ENCODE measurements around the gene DCXR. TPM values are rescaled to one million over a fixed set of nuclear protein-coding genes. Genes with fewer than 3 reads are reported as not detected.

DCXR gene
- polyA plus RNA-seq, 12 donors = 26.8 to 54.2 (median 34.6) TPM; not detected in 1

Other genes starting within 250 kb of the DCXR start
- gene GCGR, start 233.5 kb downstream of the DCXR start, polyA plus RNA-seq (ENCODE audit: insufficient read length in 12 of 12) = under 1 TPM in 4 of 12 donors, not detected in 8; 0.18 to 0.33 (median 0.22) TPM
- 100 to 1,000 TPM in 3 of 12 donors, 10 to 100 TPM in 8, not detected in 1; 73.5 to 264 (median 95.5) TPM for gene MCRIP1, start 204.4 kb downstream of the DCXR start, polyA plus RNA-seq (ENCODE audit: insufficient read length in 12 of 12)
- gene PPP1R27, start 202.6 kb downstream of the DCXR start, polyA plus RNA-seq (ENCODE audit: insufficient read length in 12 of 12) = 10 to 100 TPM in 11 of 12 donors, not detected in 1; 10.9 to 61.9 (median 26.1) TPM
- gene P4HB, start 177.2 kb downstream of the DCXR start, polyA plus RNA-seq (ENCODE audit: insufficient read length in 12 of 12) = 100 to 1,000 TPM in 11 of 12 donors, not detected in 1; 346 to 655 (median 404) TPM
- 100 to 1,000 TPM in 11 of 12 donors, not detected in 1; 114 to 310 (median 158) TPM for gene ARHGDIA, start 166.4 kb downstream of the DCXR start, polyA plus RNA-seq (ENCODE audit: insufficient read length in 12 of 12)
- gene ALYREF, start 146.1 kb downstream of the DCXR start, polyA plus RNA-seq (ENCODE audit: insufficient read length in 12 of 12) = 100 to 1,000 TPM in 1 of 12 donors, 10 to 100 TPM in 11; 45.6 to 887 (median 57.3) TPM
- gene ANAPC11, start 146.0 kb downstream of the DCXR start, polyA plus RNA-seq (ENCODE audit: insufficient read length in 12 of 12) = 100 to 1,000 TPM in 2 of 12 donors, 10 to 100 TPM in 9, not detected in 1; 52.4 to 123 (median 89.3) TPM
- gene NPB, start 135.5 kb downstream of the DCXR start, polyA plus RNA-seq (ENCODE audit: insufficient read length in 12 of 12) = under 1 TPM in 10 of 12 donors, not detected in 2; 0.14 to 0.81 (median 0.49) TPM
- 10 to 100 TPM in 6 of 12 donors, 1 to 10 TPM in 5, not detected in 1; 8.1 to 17.0 (median 10.0) TPM for gene PCYT2, start 126.3 kb downstream of the DCXR start, polyA plus RNA-seq (ENCODE audit: insufficient read length in 12 of 12)
- 10 to 100 TPM in 2 of 12 donors, 1 to 10 TPM in 9, not detected in 1; 4.1 to 15.8 (median 6.4) TPM for gene SIRT7, start 119.5 kb downstream of the DCXR start, polyA plus RNA-seq (ENCODE audit: insufficient read length in 12 of 12)
- 10 to 100 TPM in 11 of 12 donors, not detected in 1; 11.0 to 17.4 (median 13.7) TPM for gene MAFG, start 110.0 kb downstream of the DCXR start, polyA plus RNA-seq (ENCODE audit: insufficient read length in 12 of 12)
- gene PYCR1, start 100.4 kb downstream of the DCXR start, polyA plus RNA-seq (ENCODE audit: insufficient read length in 12 of 12) = 100 to 1,000 TPM in 1 of 12 donors, 10 to 100 TPM in 10, not detected in 1; 46.4 to 100 (median 58.3) TPM
- gene MYADML2, start 90.5 kb downstream of the DCXR start, polyA plus RNA-seq (ENCODE audit: insufficient read length in 12 of 12) = 10 to 100 TPM in 9 of 12 donors, 1 to 10 TPM in 2, not detected in 1; 6.0 to 35.9 (median 18.5) TPM
- 1 to 10 TPM in 10 of 12 donors, not detected in 2; 1.9 to 7.7 (median 3.5) TPM for gene NOTUM, start 76.5 kb downstream of the DCXR start, polyA plus RNA-seq (ENCODE audit: insufficient read length in 12 of 12)
- gene ASPSCR1, start 60.1 kb downstream of the DCXR start, polyA plus RNA-seq (ENCODE audit: insufficient read length in 12 of 12) = 10 to 100 TPM in 11 of 12 donors, not detected in 1; 17.2 to 80.2 (median 21.5) TPM
- gene CENPX, start 14.8 kb downstream of the DCXR start, polyA plus RNA-seq (ENCODE audit: insufficient read length in 12 of 12) = 10 to 100 TPM in 11 of 12 donors, not detected in 1; 26.1 to 35.6 (median 30.8) TPM
- 10 to 100 TPM in 2 of 12 donors, 1 to 10 TPM in 9, not detected in 1; 6.3 to 31.7 (median 8.0) TPM for gene LRRC45, start 14.4 kb downstream of the DCXR start, polyA plus RNA-seq (ENCODE audit: insufficient read length in 12 of 12)
- 10 to 100 TPM in 3 of 12 donors, 1 to 10 TPM in 8, not detected in 1; 4.0 to 28.9 (median 6.4) TPM for gene RAC3, start 6.0 kb downstream of the DCXR start, polyA plus RNA-seq (ENCODE audit: insufficient read length in 12 of 12)
- gene RFNG, start 14.1 kb upstream of the DCXR start, polyA plus RNA-seq (ENCODE audit: insufficient read length in 12 of 12) = 10 to 100 TPM in 11 of 12 donors, not detected in 1; 22.8 to 56.6 (median 30.1) TPM
- gene GPS1, start 14.2 kb upstream of the DCXR start, polyA plus RNA-seq (ENCODE audit: insufficient read length in 12 of 12) = 10 to 100 TPM in 11 of 12 donors, not detected in 1; 55.7 to 91.1 (median 62.2) TPM
- gene DUS1L, start 28.1 kb upstream of the DCXR start, polyA plus RNA-seq (ENCODE audit: insufficient read length in 12 of 12) = 10 to 100 TPM in 11 of 12 donors, not detected in 1; 37.9 to 72.2 (median 54.8) TPM
- gene FASN, start 60.5 kb upstream of the DCXR start, polyA plus RNA-seq (ENCODE audit: insufficient read length in 12 of 12) = 10 to 100 TPM in 11 of 12 donors, not detected in 1; 15.7 to 62.2 (median 24.1) TPM
- gene CCDC57, start 175.1 kb upstream of the DCXR start, polyA plus RNA-seq (ENCODE audit: insufficient read length in 12 of 12) = 10 to 100 TPM in 11 of 12 donors, not detected in 1; 18.1 to 66.0 (median 22.2) TPM
- 10 to 100 TPM in 11 of 12 donors, not detected in 1; 12.7 to 51.9 (median 28.9) TPM for gene SLC16A3, start 191.3 kb upstream of the DCXR start, polyA plus RNA-seq (ENCODE audit: insufficient read length in 12 of 12)
- 100 to 1,000 TPM in 1 of 12 donors, 10 to 100 TPM in 10, not detected in 1; 59.7 to 121 (median 65.0) TPM for gene CSNK1D, start 236.0 kb upstream of the DCXR start, polyA plus RNA-seq (ENCODE audit: insufficient read length in 12 of 12)